AG09309 (cell line): Measurements from ENCODE around the gene KCNJ18.
"Not testable (repeated sequence)": the region's sequence is repeated elsewhere in the genome, so short reads cannot be mapped to it uniquely, and the experiment has no call there.

Source experiments
- DNase-seq: peaks from one replicate; pipeline ENCODE4 v3.0.0-alpha.2; 2010; ENCODE audit warnings: low read depth
- H3K4me3 ChIP-seq: 2 replicates; pipeline ENCODE4 v1.5.1; 2011; ENCODE audit warnings: mild to moderate bottlenecking, low read depth, low read length, moderate library complexity; ENCODE audit not compliant: control insufficient read depth
- TF ChIP-seq, protein P1 (sequence below): IDR thresholded peaks from 2 replicates; pipeline ENCODE4 v1.5.1; 2011; ENCODE audit warnings: mild to moderate bottlenecking, low read depth, low read length, inconsistent platforms; ENCODE audit not compliant: insufficient read depth, control insufficient read depth; ENCODE audit errors: missing control alignments

KCNJ18 gene

DNA sequence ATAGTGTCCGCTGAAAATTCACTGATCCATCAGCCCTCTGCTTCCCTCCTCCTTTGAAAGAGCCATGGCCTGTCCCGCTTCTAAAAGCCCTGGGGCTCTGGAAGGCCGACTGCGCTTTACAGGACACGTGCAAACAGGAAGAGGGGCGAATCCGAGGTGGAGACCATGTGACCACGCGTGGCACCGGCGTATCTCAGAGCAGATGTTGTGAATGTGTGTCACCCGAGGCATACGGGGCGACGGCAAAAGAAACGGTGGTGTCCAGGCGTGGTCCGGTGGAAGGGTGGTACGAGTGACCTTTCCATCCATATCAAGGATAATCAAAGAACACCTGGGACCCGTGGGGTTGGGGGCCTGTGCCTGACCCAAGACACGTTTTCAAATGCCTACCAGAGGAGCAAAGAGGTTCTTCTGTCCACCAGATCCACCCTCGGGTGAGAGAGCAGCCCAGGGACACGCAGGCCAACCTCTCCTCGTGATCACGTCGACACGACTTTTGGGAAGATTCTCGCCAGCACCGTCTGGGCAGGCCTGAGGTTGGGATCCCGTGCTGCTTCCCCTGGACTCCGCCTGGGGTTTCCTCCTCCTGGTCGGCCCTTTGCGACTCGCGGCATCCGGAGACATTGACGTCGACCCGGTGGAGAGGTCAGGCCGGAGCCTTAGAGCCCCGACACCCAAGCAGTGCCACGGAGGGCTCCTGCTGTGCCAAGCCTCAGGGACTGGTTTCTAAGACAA, 7.1 kb upstream of the KCNJ18 start:
- not testable (repeated sequence) for DNase-seq, H3K4me3 ChIP-seq

DNA sequence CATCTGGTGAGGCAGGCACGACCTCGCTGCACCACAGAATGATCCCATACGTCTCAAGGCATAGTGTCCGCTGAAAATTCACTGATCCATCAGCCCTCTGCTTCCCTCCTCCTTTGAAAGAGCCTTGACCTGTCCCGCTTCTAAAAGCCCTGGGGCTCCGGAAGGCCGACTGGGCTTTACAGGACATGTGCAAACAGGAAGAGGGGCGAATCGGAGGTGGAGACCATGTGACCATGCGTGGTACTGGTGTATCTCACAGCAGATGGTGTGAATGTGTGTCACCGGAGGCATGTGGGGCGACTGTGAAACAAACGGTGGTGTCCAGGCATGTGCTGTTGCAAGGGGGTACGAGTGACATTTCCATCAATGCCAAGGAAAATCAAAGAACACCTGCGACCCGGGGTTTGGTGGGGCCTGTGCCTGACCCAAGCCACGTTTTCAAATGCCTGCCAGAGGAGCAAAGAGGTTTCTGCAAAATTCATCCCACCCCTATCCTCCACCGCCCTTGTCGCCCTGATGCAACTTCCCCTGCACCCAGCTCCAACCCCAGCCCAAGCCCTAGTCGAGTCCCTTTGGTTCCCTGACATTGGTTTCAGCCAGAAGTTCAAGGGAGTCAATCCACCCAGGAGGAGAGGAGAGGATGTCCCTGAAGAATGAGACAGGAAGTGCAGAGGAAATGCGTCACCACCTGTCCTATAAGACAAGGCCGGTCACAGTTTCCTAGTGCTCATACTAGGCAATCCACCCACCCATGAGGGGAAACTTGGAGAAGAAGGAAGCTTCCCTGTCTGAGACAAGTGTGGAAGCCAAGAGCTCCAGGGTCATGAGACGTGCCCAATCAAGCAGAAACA, 5.9 kb upstream of the KCNJ18 start:
- DNase-seq = no peak
- TF ChIP-seq, protein P1, sequence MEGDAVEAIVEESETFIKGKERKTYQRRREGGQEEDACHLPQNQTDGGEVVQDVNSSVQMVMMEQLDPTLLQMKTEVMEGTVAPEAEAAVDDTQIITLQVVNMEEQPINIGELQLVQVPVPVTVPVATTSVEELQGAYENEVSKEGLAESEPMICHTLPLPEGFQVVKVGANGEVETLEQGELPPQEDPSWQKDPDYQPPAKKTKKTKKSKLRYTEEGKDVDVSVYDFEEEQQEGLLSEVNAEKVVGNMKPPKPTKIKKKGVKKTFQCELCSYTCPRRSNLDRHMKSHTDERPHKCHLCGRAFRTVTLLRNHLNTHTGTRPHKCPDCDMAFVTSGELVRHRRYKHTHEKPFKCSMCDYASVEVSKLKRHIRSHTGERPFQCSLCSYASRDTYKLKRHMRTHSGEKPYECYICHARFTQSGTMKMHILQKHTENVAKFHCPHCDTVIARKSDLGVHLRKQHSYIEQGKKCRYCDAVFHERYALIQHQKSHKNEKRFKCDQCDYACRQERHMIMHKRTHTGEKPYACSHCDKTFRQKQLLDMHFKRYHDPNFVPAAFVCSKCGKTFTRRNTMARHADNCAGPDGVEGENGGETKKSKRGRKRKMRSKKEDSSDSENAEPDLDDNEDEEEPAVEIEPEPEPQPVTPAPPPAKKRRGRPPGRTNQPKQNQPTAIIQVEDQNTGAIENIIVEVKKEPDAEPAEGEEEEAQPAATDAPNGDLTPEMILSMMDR = no peak
- no peak overlapping the region for H3K4me3 ChIP-seq

DNA sequence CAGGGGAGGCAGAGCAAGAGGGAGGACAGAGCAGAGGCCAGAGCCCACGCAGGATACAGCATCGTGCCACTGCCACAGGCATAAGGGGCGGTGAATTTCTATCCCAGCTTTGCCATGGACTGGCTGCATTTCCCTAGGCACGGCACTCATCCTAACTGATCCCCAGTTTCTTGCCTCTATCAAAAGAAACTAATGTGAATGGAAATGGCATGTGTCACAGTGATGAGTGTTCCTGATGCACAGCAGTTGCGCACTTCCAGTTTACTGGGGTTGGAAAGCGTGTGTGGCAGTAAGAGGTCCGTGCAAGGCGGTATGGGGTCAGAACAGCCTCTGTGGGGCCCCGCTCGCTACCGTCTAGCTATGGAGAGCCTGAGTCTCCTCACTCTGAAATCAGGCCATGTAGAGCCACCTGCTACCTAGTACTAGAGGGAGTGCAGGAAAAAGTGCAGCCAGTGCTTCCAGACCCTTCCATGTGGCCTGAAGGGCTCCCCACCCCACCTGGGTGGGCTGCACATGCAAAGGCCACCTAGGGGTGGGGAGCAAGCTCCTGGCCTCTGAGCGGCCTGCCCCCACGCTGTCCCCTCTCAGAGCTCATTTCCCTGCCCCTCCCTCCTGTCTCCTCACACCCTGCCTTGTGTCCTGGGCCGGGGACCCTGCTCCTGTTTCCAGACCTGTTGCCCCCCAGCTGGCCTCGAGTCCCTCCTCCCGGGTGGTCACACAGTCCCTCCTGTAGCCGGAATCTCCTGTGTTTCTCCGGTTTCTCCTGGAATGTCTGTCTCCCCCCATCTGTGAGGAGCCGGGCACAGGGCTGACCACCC, 5.0 kb upstream of the KCNJ18 start:
- no peak overlapping the region for H3K4me3 ChIP-seq
- no peak for DNase-seq
- TF ChIP-seq, protein P1 = no peak

DNA sequence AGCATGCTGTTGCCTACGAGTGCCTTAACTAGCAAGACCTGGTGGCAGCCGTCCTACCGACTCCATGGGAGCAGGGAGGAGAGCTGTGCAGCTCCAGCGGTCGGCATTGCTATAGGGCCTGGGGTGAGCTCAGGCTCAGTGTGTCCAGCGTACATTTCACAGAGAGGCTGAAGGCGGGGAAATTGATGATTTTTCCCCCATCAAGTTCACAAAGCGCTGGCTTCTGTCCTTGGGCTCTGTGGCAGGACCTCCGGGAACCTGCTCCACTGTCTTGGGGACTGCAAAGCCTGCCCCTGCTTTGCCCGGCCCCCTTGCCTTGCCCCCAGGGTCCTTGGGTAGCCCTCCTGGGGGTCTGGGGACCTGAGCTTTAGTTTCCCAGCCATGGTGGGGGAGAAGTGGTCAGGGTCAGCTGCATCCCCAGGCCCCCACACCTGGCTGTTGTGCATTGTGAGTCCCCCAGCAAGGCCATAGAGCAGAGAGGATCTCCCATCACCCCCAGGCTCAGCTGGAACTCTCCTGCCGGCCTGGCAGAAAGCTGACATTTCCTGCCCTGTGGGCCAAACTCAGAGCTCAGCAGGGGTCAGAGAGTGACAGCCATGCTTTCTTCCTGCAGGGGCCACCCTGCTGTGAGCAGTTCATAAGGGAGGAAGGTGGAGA, 3.9 kb upstream of the KCNJ18 start:
- no peak overlapping the region for H3K4me3 ChIP-seq
- TF ChIP-seq, protein P1 = no peak
- no peak for DNase-seq

DNA sequence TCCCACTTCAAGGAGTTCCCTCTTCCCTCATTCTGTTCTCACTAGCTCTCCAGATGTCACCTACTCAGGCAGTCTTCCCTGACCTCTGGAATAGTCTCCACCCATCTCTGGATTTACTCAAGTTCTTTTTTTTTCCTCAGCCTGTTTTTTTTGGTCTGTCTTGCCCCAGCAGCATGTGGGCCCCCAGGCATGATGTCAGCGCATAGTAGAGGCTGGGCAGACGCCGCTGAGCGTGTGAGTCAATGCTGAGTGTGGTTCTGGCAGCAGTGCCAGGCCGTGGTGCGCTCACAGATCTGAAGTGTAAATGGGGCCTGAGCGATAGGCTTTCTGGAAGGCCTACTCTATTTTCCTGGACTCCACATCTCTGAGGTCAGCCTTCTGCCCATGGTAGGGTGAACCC, 2.7 kb upstream of the KCNJ18 start:
- H3K4me3 ChIP-seq = no peak overlapping the region
- peak; percentile 49 for DNase-seq
- TF ChIP-seq, protein P1 = no peak

DNA sequence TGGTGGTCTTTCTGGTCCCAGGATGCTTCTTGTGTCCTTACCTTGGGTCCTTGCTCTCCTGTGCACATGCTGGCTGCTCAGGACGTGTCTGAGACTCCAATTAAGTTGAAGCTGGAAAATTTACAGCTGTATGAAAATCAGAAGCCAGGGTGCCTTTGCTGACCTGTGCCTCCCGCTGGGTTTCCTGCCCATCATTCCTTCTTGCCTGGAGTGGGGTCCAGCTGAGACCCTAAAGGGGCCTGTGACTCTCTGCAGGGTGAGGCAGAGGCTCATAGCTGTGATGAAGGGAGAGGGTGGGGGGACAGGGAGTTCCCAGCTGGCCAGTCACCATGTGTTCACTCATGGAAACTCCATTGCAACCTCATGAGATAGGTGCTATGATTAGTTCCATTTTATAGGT, 1.5 kb upstream of the KCNJ18 start:
- not testable (repeated sequence) for H3K4me3 ChIP-seq, DNase-seq

DNA sequence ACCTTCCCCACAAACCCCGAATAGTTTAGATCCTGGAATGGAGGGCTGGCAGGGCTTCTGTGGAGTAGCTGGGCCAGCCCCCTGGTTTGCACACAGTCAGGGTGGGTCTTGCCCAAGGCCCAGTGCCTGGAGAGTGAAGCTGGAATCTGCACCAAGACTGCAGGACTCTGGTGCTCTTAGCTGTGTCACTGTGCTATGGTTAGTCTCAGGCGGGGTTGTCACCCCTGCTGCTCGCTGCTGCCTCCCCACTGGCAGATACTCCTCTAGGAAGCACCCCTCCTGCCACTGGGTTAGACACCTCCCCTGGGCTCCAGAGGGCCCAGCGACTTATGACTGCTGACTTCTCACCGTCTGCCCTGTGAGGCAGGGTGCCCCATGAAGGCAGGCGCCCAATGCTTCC, 842 bp upstream of the KCNJ18 start:
- DNase-seq = not testable (repeated sequence)

DNA sequence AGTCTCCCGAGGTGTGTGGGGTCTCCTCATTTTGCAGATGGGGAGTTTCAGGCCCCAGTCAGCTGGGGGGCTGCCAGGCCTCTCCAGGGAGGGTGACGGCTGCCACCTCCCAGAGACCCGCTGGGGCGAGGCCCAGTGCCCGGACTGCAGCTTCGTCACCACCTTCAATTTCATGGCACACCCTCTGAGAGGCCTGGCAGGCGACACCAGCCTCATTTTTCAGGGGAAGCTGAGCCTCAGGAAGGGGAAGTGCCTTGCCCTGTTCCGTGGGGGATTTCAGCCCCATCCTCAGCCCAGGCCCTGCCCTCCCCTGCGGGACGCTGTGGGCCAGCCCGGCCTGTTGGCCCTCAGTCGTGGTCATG, 362 bp downstream of the KCNJ18 start:
- DNase-seq, H3K4me3 ChIP-seq: not testable (repeated sequence)

More for the DNA sequence above, 842 bp upstream of the KCNJ18 start:
- H3K4me3 ChIP-seq = not testable (repeated sequence)

DNA sequence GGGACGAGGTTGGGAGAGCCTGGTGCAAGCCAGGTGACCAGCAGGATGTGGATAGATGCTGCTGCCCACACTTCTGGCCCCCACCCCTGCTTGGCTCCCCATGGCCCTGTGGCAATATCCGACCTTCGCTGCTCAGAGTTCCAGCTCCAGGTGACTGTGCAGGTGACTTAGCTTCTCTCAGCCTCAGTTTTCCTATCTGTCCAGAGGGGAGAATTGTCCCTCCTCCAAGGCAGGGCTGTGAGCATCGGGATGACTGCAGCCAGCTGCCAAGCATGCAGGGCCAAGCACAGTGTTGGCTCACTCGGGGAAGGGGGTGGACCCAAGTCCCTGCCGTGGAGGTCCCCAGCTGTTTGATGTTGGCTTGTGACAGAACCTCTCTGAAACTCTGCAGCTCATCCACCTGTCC, 1.1 kb downstream of the KCNJ18 start:
- DNase-seq, H3K4me3 ChIP-seq: not testable (repeated sequence)

DNA sequence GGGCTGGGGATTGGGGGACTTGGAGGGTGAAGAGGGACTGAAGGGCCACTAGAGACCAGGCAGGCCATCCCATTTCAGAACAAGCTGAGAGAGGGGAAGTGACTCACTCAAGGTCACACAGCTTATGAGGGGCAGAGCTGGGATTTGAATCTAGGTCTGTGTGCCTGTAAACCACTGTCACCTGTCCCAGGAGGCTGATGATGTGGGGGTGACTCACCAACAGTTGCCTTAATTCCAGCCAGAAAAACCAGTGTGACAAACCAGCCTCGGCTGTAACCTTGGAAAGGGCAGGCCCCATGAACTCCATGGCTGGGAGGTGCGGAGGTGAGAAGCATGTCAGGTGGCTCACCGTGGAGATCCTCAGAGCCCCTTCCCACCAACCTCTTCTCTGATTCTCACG, 1.6 kb downstream of the KCNJ18 start:
- H3K4me3 ChIP-seq, DNase-seq: not testable (repeated sequence)

DNA sequence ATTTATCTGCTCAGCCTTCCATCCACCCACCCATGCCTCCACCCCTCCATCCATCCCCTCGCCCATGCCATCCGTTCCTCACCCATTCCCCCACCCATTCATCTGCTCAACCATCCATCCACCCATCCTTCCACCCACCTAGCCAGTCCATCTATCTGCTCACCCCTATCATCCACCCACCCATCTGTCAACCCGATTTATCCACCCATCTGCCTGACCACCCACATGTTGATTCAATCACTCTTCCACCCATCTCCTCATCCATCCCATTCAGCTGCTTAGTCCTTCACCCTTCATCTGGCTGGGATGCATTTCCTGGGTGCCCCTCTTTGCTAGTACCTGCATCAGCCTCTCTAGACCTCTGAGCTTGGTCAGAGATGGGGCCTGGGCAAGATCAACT, 3.9 kb downstream of the KCNJ18 start:
- DNase-seq, H3K4me3 ChIP-seq: not testable (repeated sequence)

DNA sequence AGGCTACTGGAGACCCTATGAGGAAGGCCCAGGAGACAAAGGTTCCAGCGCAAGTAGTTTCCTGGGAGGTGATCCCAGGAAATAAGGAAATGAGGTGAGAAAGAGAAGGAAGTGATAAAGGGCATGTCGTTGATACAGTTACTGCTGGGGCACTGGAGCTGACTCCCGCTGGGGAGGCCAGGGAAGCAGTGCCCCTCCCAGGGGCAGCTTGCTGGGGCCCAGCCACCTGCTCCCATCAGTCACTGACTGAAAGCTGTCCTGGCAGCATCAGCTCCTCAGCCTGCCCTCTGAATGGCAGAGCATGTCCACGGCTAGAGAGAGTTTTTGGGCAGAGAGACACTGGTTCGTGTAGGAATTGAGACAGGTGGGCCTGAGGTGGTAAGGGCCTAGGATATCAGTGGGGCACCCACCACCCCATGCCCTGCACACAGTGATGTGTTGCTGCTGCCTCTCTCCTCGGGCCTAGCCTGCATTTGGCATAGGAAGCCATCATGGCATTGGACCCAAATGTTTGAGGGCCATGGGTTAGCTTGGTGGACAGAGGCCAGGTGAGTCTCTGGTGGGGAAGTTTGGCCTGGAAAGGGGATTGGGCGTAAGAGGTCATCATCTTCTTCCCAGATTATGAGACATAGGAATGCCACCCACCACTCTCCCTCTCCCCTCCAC, 4.7 kb downstream of the KCNJ18 start:
- DNase-seq, H3K4me3 ChIP-seq: not testable (repeated sequence)
